Uterus (tissue), 4 donors: Measurements from ENCODE around the gene FKBP5. TPM values are rescaled to one million over a fixed set of nuclear protein-coding genes. Genes with fewer than 3 reads are reported as not detected.

Experiments used
- DNase-seq, 2 donors: peaks; one replicate each; pipeline ENCODE4 v3.0.0-alpha.2; 2019 to 2020
- H3K27ac ChIP-seq, 2 donors: fragments of 200-600 bp; sonication (generic); 1 replicate in 1 of 2; 2 replicates in 1 of 2; pipeline ENCODE4 v1.5.1; 2016 to 2018
- H3K27me3 ChIP-seq, 2 donors: fragments of 200-600 bp; sonication (generic); one replicate each; pipeline ENCODE4 v1.5.1; 2018 to 2019; ENCODE audit warnings: control low read depth in 1 of 2
- H3K36me3 ChIP-seq, 2 donors: fragments of 200-600 bp; sonication (generic); one replicate each; pipeline ENCODE4 v1.5.1; 2019; ENCODE audit warnings: control low read depth in 1 of 2
- H3K4me1 ChIP-seq, 2 donors: fragments of 200-600 bp; sonication (generic); one replicate each; pipeline ENCODE4 v1.5.1; 2018 to 2019; ENCODE audit warnings: control low read depth in 1 of 2
- H3K4me3 ChIP-seq, 2 donors: fragments of 200-600 bp; sonication (generic); 1 replicate in 1 of 2; 2 replicates in 1 of 2; pipeline ENCODE4 v1.5.1; 2018 to 2019; ENCODE audit warnings: mild to moderate bottlenecking in 1 of 2
- H3K9me3 ChIP-seq, 2 donors: fragments of 200-600 bp; sonication (generic); one replicate each; pipeline ENCODE4 v1.5.1; 2019; ENCODE audit warnings: control low read depth in 1 of 2
- POLR2A ChIP-seq, 2 donors: fragments of 450-650 bp; IDR thresholded peaks; one replicate each; pipeline ENCODE4 v1.6.1; 2016; ENCODE audit warnings: antibody characterized with exemption in 2 of 2, mild to moderate bottlenecking in 1 of 2, moderate library complexity in 1 of 2
- intact Hi-C: fragments of 100-400 bp; cut with DNase I; formaldehyde crosslinking; loops from one replicate; pipeline ENCODE4 v1.15.1; 2023; ENCODE audit warnings: low total_unique reads
- total RNA-seq, 4 donors: library from RNA; depleted of rRNA in 3 of 4; stranded (reverse); fragments of >200 nt in 3 of 4; gene quantifications; one replicate each; pipeline versions ENCODE4 v1.1.0 to v1.2.4, GENCODE V29; 2014 to 2023
- TF ChIP-seq, protein P1 (sequence below), 4 experiments: fragments of 200-600 bp in 2 of 4; fragments of 450-650 bp in 2 of 4; sonication (generic) in 2 of 4; IDR thresholded peaks; one replicate each; pipeline ENCODE4 v1.5.1; 2016 to 2019; ENCODE audit warnings: antibody characterized with exemption in 4 of 4, mild to moderate bottlenecking in 2 of 4, moderate library complexity in 1 of 4
- donor health status: DM: yes; HTN: yes; CAD: no.

The FKBP5 gene
- total RNA-seq, 4 donors from 2014 or later, result 35.1 to 197 (median 84.5) TPM

DNA sequence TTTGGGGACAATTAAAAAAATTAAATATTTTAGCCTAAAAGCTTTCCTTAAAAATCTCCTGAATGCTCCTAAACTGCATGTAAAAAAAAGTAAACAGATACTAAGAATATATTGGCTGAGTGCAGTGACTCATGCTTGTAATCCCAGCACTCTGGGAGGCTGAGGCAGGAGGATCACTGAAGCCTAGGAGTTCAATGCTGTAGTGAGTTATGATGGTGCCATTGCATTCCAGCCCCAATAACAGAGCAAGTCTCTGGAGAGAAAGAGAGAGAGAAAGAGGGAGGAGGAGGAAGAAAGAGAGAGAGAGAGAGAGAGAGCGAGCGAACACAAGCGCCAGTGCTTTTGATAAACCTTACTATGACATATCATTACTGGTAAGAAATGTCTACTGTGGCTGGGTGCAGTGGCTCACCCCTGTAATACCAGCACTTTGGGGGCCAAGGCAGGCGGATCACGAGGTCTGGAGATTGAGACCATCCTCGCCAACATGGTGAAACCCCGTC is 58.8 kb downstream of the FKBP5 start:
- Histone ChIP-seq H3K27ac (no peak overlapping the region), H3K9me3 (no peaks in the 10 kb centered on the region), H3K4me3 (no peak overlapping the region), H3K27me3 (no peaks in the 10 kb centered on the region), H3K36me3 (no peaks in the 10 kb centered on the region), H3K4me1 (no peaks in the 10 kb centered on the region)
- intact Hi-C loops, result no loop called here
- no peak for DNase-seq
- TF ChIP-seq, protein P1, sequence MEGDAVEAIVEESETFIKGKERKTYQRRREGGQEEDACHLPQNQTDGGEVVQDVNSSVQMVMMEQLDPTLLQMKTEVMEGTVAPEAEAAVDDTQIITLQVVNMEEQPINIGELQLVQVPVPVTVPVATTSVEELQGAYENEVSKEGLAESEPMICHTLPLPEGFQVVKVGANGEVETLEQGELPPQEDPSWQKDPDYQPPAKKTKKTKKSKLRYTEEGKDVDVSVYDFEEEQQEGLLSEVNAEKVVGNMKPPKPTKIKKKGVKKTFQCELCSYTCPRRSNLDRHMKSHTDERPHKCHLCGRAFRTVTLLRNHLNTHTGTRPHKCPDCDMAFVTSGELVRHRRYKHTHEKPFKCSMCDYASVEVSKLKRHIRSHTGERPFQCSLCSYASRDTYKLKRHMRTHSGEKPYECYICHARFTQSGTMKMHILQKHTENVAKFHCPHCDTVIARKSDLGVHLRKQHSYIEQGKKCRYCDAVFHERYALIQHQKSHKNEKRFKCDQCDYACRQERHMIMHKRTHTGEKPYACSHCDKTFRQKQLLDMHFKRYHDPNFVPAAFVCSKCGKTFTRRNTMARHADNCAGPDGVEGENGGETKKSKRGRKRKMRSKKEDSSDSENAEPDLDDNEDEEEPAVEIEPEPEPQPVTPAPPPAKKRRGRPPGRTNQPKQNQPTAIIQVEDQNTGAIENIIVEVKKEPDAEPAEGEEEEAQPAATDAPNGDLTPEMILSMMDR (IDR thresholded peaks at IDR 0.05), result no peak
- TF ChIP-seq POLR2A (IDR thresholded peaks at IDR 0.05), result no peak

DNA sequence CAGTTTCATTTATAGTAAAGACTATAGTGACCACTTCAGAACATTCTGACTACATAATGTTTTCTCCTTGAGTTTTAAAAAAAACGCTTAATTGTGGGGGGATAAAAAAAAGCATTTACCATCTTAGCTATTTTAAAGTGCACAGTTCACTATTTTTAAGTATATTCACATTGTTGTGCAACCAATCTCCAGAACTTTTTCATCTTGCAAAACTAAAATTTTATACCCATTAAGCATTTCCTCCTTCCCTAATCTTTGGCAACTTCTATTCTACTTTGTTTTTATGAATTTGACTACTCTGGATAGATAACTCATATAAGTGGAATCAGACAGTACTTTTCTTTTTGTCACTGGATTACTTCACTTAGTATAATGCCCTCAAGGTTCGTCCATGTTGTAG is 62.3 kb downstream of the FKBP5 start:
- H3K9me3 ChIP-seq, result no peaks in the 10 kb centered on the region
- intact Hi-C loops, result no loop called here
- no peaks in the 10 kb centered on the region for H3K27me3 ChIP-seq
- peaks cover 0 to 5% of the 10 kb centered on the region in 2 donors for H3K4me1 ChIP-seq
- no peak overlapping the region for H3K27ac ChIP-seq
- DNase-seq, result no peak
- TF ChIP-seq, protein P1 (IDR thresholded peaks at IDR 0.05), result no peak
- TF ChIP-seq POLR2A (IDR thresholded peaks at IDR 0.05), result no peak
- no peak overlapping the region for H3K4me3 ChIP-seq
- no peaks in the 10 kb centered on the region for H3K36me3 ChIP-seq

DNA sequence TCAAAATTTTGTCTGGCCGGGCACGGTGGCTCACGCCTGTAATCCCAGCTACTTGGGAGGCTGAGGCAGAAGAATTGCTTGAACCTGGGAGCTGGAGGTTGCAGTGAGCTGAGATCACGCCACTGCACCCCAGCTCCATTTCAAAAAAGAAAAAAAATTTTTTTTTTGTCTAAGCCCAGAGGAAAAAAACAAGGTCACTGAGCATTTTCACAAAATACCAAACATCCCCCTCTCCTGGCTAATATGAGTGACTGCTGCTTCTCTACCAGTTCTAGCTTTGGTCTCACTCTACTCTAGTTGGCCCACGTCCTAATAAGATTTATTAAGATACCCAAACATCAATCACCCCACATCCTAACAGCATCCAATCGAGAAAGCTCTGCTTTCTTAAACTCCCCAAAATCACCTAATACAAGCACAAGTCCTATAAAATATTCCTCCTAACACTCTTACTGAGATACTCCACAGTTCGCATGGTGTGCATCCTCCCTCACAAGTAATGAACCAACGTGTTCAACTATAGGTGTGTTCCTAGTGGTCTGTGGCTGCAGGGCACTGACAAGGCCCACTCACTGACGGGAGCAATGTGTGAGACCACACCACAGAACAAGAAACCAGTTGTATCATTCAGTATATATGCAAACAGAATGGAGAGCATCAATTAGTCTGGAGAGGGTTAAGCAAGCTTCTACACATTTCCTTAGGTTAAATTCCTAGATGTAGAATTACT is 64.2 kb downstream of the FKBP5 start:
- H3K4me1 ChIP-seq, result peaks cover 0 to 5% of the 10 kb centered on the region in 2 donors
- intact Hi-C loops, result no loop called here
- no peak for TF ChIP-seq POLR2A (IDR thresholded peaks at IDR 0.05)
- TF ChIP-seq, protein P1 (IDR thresholded peaks at IDR 0.05), result peak in 3 of 4 experiments; percentile 9 to 26 (median 12)

DNA sequence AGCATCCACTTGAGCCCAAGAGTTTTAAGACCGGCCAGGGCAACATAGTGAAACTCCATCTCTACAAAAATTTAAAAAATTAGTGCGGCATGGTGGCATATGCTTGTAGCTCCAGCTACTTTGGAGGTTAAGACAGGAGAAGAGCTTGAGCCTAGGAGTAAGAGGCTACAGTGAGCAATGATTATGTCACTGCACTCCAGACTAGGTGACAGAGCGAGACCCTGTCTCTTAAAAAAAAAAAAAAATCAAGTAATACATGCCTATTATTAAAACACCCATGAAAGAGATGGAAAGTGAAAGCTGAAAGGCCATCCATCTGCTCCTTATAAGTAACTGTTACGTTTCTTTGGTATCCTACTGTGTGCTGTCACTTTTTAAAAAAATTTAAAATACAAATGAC is 66.4 kb downstream of the FKBP5 start:
- DNase-seq, result no peak
- no peaks in the 10 kb centered on the region for H3K36me3 ChIP-seq
- no peak overlapping the region for H3K4me3 ChIP-seq
- TF ChIP-seq POLR2A (IDR thresholded peaks at IDR 0.05), result no peak
- TF ChIP-seq, protein P1 (IDR thresholded peaks at IDR 0.05), result no peak
- H3K4me1 ChIP-seq, result peaks cover 0 to 5% of the 10 kb centered on the region in 2 donors
- H3K27ac ChIP-seq, result no peak overlapping the region
- no peaks in the 10 kb centered on the region for H3K27me3 ChIP-seq
- intact Hi-C loops, result no loop called here
- H3K9me3 ChIP-seq, result no peaks in the 10 kb centered on the region

More for the DNA sequence above, 64.2 kb downstream of the FKBP5 start:
- H3K27me3 ChIP-seq, result no peaks in the 10 kb centered on the region
- H3K9me3 ChIP-seq, result no peaks in the 10 kb centered on the region
- H3K27ac ChIP-seq, result peak overlapping the region; percentile 52 to 64
- DNase-seq, result no peak
- H3K4me3 ChIP-seq, result no peak overlapping the region
- no peaks in the 10 kb centered on the region for H3K36me3 ChIP-seq

DNA sequence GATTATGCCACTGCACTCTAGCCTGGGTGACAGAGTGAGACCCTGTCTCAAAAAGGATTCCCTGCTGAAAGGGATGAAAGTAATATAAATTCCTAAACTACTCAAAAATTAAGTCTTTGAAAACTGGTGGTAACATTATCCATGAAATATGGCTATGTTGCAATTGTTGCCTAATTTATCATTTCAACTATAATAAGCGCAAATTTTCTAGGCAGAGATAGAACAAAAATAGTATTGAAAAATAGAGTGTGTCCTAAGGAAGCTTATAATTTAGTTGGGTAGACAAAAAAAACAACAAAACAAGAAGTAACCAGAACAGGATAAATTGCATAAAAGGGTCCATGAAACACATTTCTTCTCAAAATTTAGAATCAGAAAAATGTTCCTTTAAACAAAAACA is 68.0 kb downstream of the FKBP5 start:
- peak overlapping the region; percentile 27 to 47 for H3K27ac ChIP-seq
- intact Hi-C loops, result no loop called here
- no peaks in the 10 kb centered on the region for H3K36me3 ChIP-seq
- H3K27me3 ChIP-seq, result no peaks in the 10 kb centered on the region
- H3K9me3 ChIP-seq, result no peaks in the 10 kb centered on the region
- H3K4me1 ChIP-seq, result peaks cover 0 to 5% of the 10 kb centered on the region in 2 donors
- H3K4me3 ChIP-seq, result no peak overlapping the region
- no peak for DNase-seq
- no peak for TF ChIP-seq POLR2A (IDR thresholded peaks at IDR 0.05)
- TF ChIP-seq, protein P1 (IDR thresholded peaks at IDR 0.05), result no peak
